ENCODE measurements around the gene PMM2.

The PMM2 gene

GRCh38 chr16:8887952-8888560 lies 90.4 kb downstream of the PMM2 start:
- DNase-seq (ENCODE audit: low read depth), result no peak

- DNase-seq (ENCODE audit: low read depth), result no peak
Observed at GRCh38 chr16:8888951-8889892, 91.6 kb downstream of the PMM2 start.

DNA sequence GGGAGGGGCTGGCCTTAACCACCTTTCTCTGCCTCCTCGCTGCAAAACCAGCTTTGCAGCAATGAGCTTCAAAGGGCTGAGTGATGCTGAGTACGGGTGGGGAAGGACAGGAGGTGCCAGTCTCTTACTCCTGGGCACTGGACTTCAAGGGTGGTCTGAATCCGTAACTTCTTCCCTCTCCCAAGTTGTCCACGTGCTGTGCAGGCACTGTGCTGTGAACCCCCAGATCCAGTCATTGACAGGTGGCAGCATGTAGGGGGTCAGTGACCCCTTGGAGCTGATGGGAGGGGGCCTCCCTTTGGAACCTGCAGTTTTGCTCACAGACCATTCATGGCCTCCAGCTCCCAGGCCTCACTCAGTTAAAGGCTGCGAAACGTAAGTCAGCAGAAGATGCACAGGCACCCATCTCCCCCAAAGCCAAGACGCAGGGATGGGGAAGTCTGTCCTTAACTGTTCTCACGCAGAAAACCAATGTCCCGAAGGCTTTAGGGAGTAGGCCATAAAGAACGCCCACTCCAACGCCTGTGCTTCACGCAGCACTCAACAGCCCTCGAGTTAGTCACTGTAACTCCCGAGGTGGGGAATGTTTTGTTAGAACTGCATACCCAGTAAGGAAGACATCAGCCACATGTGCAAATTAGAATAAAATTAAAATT lies 92.4 kb downstream of the PMM2 start:
- DNase-seq (ENCODE audit: low read depth), result no peak

DNA sequence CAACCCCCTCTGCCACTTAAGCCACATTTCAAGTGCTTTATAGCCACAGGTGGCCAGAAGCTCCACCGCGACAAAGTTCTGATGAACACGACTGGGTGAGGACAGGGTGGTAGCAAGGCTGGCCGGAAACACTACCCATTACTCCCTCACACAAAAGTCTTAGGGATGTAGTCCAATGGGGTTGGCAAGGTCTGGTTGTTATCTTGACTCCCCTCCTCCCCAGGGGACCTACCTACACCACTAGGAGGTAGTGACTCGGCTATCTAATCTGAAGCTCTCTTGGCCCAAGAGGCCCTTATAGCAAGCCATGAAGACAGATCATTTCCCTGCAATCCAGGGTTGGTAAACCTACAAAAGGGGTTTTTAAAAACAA lies 92.9 kb downstream of the PMM2 start:
- no peak for DNase-seq (ENCODE audit: low read depth)

- no peak for DNase-seq (ENCODE audit: low read depth)
Observed at GRCh38 chr16:8892101-8892575, 94.5 kb downstream of the PMM2 start.

DNA sequence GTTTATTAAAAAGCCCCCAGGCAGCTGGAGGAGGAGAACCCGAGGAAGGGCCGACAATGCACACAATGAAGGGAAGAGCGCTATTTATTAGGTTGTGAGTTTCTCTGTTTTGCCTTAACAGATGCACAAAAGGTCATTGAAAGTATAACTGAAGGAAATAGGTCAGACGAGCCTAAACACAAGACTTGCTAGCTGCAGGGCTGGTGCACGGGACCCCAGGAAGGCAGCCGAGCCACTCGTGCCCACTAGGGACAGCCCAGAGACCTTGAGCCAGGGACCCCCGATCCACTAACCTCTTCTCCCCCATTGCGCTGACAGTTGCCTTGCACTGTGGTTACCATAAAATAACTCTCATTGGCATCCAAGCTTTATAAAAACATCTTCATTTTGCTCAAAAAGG lies 95.8 kb downstream of the PMM2 start:
- no peak for DNase-seq (ENCODE audit: low read depth)

DNA sequence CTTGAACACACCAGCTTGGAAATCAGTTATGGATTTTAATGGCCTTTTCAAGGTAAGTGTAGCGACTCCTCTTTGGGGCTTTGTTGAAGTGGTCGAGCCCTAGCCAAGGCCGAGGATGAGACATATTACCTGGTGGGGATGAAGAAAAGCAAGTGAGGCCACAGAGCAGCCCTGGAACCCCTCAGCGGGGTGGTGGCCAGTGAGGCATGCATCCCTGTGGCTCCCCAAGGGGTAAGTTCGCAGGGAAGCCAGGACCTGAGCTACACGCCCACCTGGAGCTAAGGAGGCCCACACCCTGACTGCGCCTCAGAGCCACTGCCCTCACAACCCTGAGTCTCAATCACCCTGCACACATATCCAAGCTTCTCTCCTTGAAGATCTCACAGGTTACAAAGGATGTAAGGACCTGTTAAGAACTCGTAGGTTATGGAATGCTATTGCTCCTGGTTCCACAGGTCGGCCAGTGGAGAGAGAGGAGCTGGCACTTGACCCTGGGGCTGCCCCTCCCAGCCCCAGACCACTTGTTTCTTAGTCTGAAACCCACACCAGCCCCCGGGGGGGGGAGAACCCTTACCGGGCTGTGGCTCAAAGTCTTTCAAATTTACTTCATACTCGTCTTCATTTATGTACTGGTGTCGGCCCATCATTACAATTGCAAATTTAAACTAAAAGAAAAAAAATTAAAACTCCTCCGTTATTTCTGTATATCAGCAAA lies 96.5 kb downstream of the PMM2 start:
- DNase-seq (ENCODE audit: low read depth), result no peak

GRCh38 chr16:8894736-8895334 lies 97.2 kb downstream of the PMM2 start:
- DNase-seq (ENCODE audit: low read depth), result no peak

GRCh38 chr16:8898660-8899318 lies 101.2 kb downstream of the PMM2 start:
- DNase-seq (ENCODE audit: low read depth), result no peak

Measured in stimulated activated CD8-positive, alpha-beta memory T cell treated with anti-CD3 and anti-CD28 coated beads, Interleukin-12 subunit alpha, Interleukin-12 subunit beta, amount 100 ng/mL, for 4 hours (primary cell).